Small intestine (tissue), 7 donors: ENCODE measurements around the gene PARD6B. TPM values are rescaled to one million over a fixed set of nuclear protein-coding genes. Genes with fewer than 3 reads are reported as not detected.

Source experiments
- DNase-seq, 2 donors: peaks; one replicate each; pipeline versions ENCODE4 v3.0.0 to v3.0.0-alpha.2; 2013
- FAIRE-seq: peaks from 2 replicates; lab custom pipeline; 2012; peaks lifted over from hg19 to GRCh38; lab: Jason Lieb, UNC
- H3K27ac ChIP-seq, 3 donors: one replicate each; pipeline ENCODE4 v1.5.1; 2013; ENCODE audit warnings: low read length in 2 of 3, mild to moderate bottlenecking in 2 of 3, control low read depth in 1 of 3, inconsistent platforms in 1 of 3, low read depth in 1 of 3, moderate library complexity in 1 of 3
- H3K27me3 ChIP-seq, 3 donors: one replicate each; pipeline ENCODE4 v1.6.1; 2013; ENCODE audit warnings: low read length in 3 of 3, inconsistent platforms in 1 of 3; ENCODE audit not compliant: control insufficient read depth in 3 of 3, insufficient read depth in 3 of 3
- H3K36me3 ChIP-seq, 3 donors: one replicate each; pipeline ENCODE4 v1.6.1; 2013; ENCODE audit warnings: low read length in 3 of 3, inconsistent platforms in 1 of 3, low read depth in 1 of 3, mild to moderate bottlenecking in 1 of 3, moderate library complexity in 1 of 3; ENCODE audit not compliant: control insufficient read depth in 3 of 3, insufficient read depth in 2 of 3
- H3K4me1 ChIP-seq, 3 donors: one replicate each; pipeline ENCODE4 v1.6.1; 2013; ENCODE audit warnings: low read length in 2 of 3, inconsistent platforms in 1 of 3, low read depth in 1 of 3, mild to moderate bottlenecking in 1 of 3, moderate library complexity in 1 of 3; ENCODE audit not compliant: control insufficient read depth in 3 of 3, insufficient read depth in 2 of 3
- H3K4me3 ChIP-seq, 3 donors: one replicate each; pipeline ENCODE4 v1.5.1; 2013; ENCODE audit warnings: low read length in 3 of 3, control low read depth in 1 of 3, inconsistent platforms in 1 of 3, low read depth in 1 of 3, mild to moderate bottlenecking in 1 of 3, moderate library complexity in 1 of 3
- H3K9me3 ChIP-seq, 2 donors: one replicate each; pipeline ENCODE4 v1.6.1; 2013; ENCODE audit warnings: low read depth in 1 of 2, low read length in 1 of 2; ENCODE audit not compliant: control insufficient read depth in 2 of 2, insufficient read depth in 1 of 2
- WGBS, 3 donors: extraction: QIAGEN DNeasy Blood & Tissue Kit; methylation state at CpG; one replicate each; pipeline ENCODE4 v1.1.7; 2013; 5-methylcytosine and 5-hydroxymethylcytosine counted together
- polyA plus RNA-seq, 4 donors: library from polyadenylated mRNA; stranded (reverse) in 3 of 4; unstranded in 1 of 4; fragments of 200-250 nt in 3 of 4; fragments of 120-200 nt in 1 of 4; gene quantifications; one replicate each; pipeline versions ENCODE4 v1.2.1 to v1.2.3, GENCODE V29; 2013
- donor health status: healthy with polysubstance abuse.
- donor health status: control.
- donor health status: control.
- donor health status: Bipolar disorder and iron deficiency.
- donor health status: healthy.

PARD6B gene
- polyA plus RNA-seq, 4 donors: 2.4 to 14.3 (median 9.0) TPM

GRCh38 chr20:50728981-50729874 lies 2.2 kb upstream of the PARD6B start:
- FAIRE-seq (no peak), DNase-seq (peak; percentile 90 to 95)
- Histone ChIP-seq H3K4me1 (peaks cover 0 to 52% (median 2%) of the 10 kb centered on the region in 3 donors), H3K27me3 (no peaks in the 10 kb centered on the region), H3K36me3 (peaks cover 0 to under 1% (median 0%) of the 10 kb centered on the region in 3 donors), H3K27ac (peak overlapping the region; percentile 90 to 93 (median 93)), H3K4me3 (no peak overlapping the region), H3K9me3 (no peaks in the 10 kb centered on the region)
- WGBS, 3 donors: 12 to 61% (median 41%) methylated on average over 11 of the region's 11 CpGs

GRCh38 chr20:50729901-50730764 lies 1.2 kb upstream of the PARD6B start:
- DNase-seq (peak; percentile 30 to 60), FAIRE-seq (no peak)
- H3K36me3 ChIP-seq: peaks cover 0 to 8% (median 3%) of the 10 kb centered on the region in 3 donors
- no peaks in the 10 kb centered on the region for H3K9me3 ChIP-seq
- no peaks in the 10 kb centered on the region for H3K27me3 ChIP-seq
- H3K27ac ChIP-seq: peak overlapping the region; percentile 90 to 93 (median 93)
- WGBS, 3 donors: 23 to 36% (median 31%) methylated on average over 20 to 21 of the region's 21 CpGs
- peaks cover 0 to 47% (median 2%) of the 10 kb centered on the region in 3 donors for H3K4me1 ChIP-seq
- H3K4me3 ChIP-seq: peak overlapping the region; percentile 54 to 70 (median 55)

- DNase-seq: no peak
- Histone ChIP-seq H3K4me3 (peak overlapping the region; percentile 54 to 70 (median 55)), H3K27me3 (no peaks in the 10 kb centered on the region), H3K36me3 (peaks cover 0 to 8% (median 3%) of the 10 kb centered on the region in 3 donors), H3K27ac (peak overlapping the region; percentile 90 to 93 (median 93)), H3K4me1 (peaks cover 0 to 51% (median 2%) of the 10 kb centered on the region in 3 donors), H3K9me3 (no peaks in the 10 kb centered on the region)
- FAIRE-seq: no peak
- 0 to 1% (median 0%) methylated on average over 19 to 35 of the region's 35 CpGs for WGBS, 3 donors
These were observed 670 bp upstream of the PARD6B start for GRCh38 chr20:50730765-50731054.

GRCh38 chr20:50731930-50732690 lies 730 bp downstream of the PARD6B start:
- FAIRE-seq: no peak
- H3K4me3 ChIP-seq: peak overlapping the region; percentile 66 to 90 (median 84)
- DNase-seq: peak in 1 of 2 donors; percentile 31
- H3K4me1 ChIP-seq: peaks cover 0 to 44% (median 2%) of the 10 kb centered on the region in 3 donors
- WGBS, 3 donors: 3 to 10% (median 8%) methylated on average over 22 to 29 of the region's 29 CpGs
- no peaks in the 10 kb centered on the region for H3K9me3 ChIP-seq
- peaks cover 0 to 12% (median 3%) of the 10 kb centered on the region in 3 donors for H3K36me3 ChIP-seq
- H3K27me3 ChIP-seq: no peaks in the 10 kb centered on the region
- peak overlapping the region; percentile 89 to 96 (median 90) for H3K27ac ChIP-seq

- FAIRE-seq (no peak), DNase-seq (no peak)
- H3K9me3 ChIP-seq: no peaks in the 10 kb centered on the region
- peaks cover 0 to 15% (median 3%) of the 10 kb centered on the region in 3 donors for H3K36me3 ChIP-seq
- peak overlapping the region in 1 of 3 donors; percentile 4 for H3K27ac ChIP-seq
- peaks cover 0 to 28% (median 0%) of the 10 kb centered on the region in 3 donors for H3K4me1 ChIP-seq
- no peaks in the 10 kb centered on the region for H3K27me3 ChIP-seq
- WGBS, 3 donors: 46 to 66% (median 53%) methylated on average over 1 of the region's 1 CpG
- peak overlapping the region in 2 of 3 donors; percentile 66 to 90 for H3K4me3 ChIP-seq
These were observed 2.4 kb downstream of the PARD6B start for GRCh38 chr20:50733644-50734349.

- no peaks in the 10 kb centered on the region for H3K9me3 ChIP-seq
- H3K36me3 ChIP-seq: peaks cover 0 to 15% (median 3%) of the 10 kb centered on the region in 3 donors
- peaks cover 0 to 23% (median 0%) of the 10 kb centered on the region in 3 donors for H3K4me1 ChIP-seq
- no peaks in the 10 kb centered on the region for H3K27me3 ChIP-seq
- FAIRE-seq (no peak), DNase-seq (peak in 1 of 2 donors; percentile 47)
- H3K4me3 ChIP-seq: no peak overlapping the region
- peak overlapping the region in 1 of 3 donors; percentile 50 for H3K27ac ChIP-seq
- 68 to 76% (median 70%) methylated on average over 9 of the region's 9 CpGs for WGBS, 3 donors
These were observed 3.6 kb downstream of the PARD6B start for GRCh38 chr20:50734730-50735679.

- no peak for FAIRE-seq
- no peak overlapping the region for H3K27ac ChIP-seq
These were observed 4.4 kb downstream of the PARD6B start for GRCh38 chr20:50735813-50736212.

More at GRCh38 chr20:50735813-50736212, 4.4 kb downstream of the PARD6B start:
- Histone ChIP-seq H3K4me1 (peaks cover 0 to 18% (median 0%) of the 10 kb centered on the region in 3 donors), H3K9me3 (no peaks in the 10 kb centered on the region), H3K27me3 (no peaks in the 10 kb centered on the region), H3K4me3 (no peak overlapping the region), H3K36me3 (peaks cover 0 to 15% (median 3%) of the 10 kb centered on the region in 3 donors)
- peak in 1 of 2 donors; percentile 62 for DNase-seq
